HG02973 (cell line): ENCODE results near the gene ABO.
"Not testable (repeated sequence)": the region's sequence is repeated elsewhere in the genome, so short reads cannot be mapped to it uniquely, and the experiment has no call there.

Source experiments
- ATAC-seq: cut with Tn5 transposase; IDR thresholded peaks from one replicate; pipeline ENCODE4 v1.9.1; 2021; ENCODE audit warnings: moderate library complexity; ENCODE audit not compliant: unreplicated experiment

Gene ABO

DNA sequence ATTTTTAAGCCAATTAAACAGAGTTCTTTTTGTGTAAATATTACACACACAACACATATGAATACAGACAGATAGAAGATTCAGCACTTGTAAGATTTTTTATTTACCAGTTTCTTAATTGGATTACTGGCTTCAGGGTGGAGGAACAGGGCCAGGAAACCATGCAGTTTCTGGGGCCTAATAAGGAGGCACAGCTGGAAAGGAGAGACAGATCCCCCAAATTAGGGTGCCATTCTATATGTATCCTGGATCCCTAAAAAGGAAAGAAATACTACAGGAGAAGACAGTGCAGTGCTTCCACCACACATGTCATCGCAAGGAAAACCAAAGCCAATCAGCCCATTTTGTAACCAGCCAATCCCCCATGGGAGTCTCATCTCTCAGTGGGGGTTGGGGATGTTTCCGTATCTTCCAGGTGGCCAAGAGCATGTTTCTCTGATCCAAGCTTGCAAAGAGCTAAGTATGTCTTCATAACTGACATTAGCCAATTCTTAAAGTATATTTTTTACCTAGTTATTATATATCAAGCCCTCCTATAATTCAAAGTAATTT lies 15.8 kb upstream of the ABO start:
- ATAC-seq: no peak

DNA sequence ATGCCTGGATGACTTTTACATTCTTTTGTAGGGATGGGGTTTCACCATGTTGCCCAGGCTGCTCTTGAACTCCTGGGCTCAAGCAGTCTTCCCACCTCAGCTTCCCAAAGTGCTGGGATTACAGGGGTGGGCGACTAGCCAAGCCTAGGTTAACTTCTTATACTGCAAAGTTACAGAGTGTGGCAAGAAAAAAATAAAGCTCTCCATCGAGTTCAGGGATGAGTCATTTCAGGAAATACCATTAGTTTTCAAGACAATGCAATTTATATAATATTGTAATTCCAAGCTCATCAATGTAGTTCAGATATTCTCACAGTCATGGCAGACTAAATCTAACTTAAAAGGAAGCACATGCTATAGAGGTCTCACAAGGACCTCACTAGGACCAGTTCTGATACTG lies 11.5 kb upstream of the ABO start:
- no peak for ATAC-seq

DNA sequence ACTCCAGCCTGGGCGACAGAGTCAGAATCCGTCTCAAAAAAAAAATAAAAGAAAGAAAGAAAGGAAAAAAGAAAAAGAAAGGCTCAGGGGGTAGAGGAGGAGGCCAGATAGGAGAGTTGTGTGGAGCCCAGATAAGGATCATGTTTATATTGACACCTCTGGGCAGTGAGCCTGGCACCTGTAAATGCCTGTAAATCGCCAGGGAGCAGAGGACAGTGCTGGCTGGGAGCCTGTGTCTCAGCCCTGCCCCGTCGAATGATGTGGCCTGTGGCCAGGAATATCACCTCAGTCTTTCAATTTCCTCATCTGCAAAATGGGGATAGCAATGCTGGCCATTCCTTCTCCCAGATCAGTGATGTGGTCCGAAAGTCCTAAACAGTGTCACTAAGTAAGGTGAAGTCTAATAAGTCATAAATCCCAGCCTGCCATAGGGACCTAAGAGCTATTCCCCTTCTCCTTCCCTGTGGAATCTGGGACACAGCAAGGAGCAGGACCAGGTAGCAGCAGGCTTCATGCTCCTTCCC lies 10.3 kb upstream of the ABO start:
- ATAC-seq: no peak

DNA sequence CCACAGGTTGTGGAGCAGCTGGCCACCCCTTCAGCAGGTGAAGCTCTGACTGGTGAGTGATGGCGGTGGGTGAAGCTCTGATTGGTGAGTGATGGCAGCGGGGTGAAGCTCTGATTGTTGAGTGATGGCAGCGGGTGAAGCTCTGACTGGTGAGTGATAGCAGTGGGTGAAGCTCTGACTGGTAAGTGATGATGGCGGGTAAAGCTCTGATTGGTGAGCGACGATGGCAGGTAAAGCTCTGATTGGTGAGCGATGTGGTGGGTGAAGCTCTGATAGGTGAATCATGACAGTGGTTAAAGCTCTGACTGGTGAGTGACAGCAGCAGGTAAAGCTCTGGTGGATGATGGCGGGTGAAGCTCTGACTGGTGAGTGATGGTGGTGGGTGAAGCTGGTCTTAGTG lies 9.4 kb upstream of the ABO start:
- ATAC-seq: no peak

DNA sequence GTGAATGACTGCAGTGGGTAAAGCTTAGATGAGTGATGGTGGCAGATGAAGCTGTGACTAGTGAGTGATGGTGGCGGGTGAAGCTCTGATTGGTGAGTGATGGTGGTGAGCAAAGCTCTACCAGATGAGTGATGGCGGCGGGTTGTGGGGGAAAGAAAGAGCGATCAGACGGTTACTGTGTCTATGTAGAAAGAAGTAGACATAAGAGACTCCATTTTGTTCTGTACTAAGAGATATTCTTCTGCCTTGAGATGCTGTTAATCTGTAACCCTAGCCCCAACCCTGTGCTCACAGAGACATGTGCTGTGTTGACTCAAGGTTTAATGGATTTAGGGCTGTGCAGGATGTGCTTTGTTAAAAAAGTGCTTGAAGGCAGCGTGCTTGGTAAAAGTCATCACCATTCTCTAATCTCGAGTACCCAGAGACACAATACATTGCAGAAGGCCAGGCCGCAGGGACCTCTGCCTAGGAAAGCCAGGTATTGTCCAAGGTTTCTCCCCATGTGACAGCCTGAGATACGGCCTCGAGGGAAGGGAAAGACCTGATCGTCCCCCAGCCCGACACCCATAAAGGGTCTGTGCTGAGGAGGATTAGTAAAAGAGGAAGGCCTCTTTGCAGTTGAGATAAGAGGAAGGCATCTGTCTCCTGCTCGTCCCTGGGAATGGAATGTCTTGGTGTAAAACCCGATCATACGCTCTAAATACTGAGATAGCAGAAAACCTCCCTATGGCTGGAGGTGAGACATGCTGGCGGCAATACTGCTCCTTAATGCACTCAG lies 8.4 kb upstream of the ABO start:
- ATAC-seq: not testable (repeated sequence)

DNA sequence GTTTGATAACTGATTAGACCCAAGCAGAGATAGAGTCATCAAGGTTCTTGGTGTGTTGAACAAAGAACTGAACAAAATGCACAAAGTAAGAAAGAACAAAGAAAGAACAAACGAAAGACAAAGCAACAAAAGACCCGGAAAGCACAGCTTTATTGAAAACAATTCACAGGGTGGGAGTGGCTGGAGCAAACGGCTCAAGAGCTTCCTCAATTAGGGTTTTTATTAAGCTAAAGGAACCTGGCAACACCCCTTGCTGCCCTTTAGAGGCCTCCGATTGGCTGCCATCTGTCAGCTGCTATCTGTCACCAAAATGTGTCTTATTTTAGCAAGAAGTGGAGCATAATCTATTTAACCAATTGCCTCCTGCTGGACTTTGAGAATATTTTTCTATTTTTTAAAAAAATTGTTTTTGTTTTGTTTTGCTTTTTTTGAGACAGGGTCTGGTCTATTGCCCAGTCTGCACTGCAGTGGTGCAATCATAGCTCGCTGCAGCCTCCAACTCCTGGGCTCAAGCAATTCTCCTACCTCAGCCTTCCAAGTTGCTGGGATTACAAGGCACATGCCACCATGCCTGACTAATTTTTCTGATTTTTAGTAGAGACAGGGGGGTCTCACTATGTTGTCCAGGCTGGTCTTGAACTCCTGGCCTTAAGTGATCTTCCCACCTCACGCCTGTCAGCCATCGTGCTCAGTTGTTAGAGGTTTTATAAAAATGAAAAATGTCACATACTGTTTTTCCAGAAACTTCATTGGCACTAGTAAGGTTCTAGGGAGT lies 7.7 kb upstream of the ABO start:
- no peak for ATAC-seq

DNA sequence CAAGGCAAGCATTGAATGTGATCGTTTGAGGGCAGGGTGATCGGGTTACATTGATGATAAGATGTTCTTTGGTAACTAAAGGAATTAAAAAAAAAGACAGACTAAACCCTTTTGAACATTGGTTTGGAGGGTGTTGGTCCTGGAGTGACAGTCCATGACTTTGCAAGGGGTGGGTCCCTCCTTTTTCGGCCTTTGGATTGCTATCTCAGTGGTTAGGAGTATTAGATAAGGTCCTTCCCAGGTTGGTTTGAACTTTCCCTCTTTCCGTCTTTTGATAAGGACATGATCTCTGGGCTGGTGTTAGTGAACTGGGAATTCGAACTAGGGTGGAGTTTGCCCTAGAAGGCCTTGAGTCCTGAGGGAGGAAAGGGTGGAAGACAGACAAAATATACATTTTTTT lies 5.4 kb upstream of the ABO start:
- ATAC-seq: no peak

DNA sequence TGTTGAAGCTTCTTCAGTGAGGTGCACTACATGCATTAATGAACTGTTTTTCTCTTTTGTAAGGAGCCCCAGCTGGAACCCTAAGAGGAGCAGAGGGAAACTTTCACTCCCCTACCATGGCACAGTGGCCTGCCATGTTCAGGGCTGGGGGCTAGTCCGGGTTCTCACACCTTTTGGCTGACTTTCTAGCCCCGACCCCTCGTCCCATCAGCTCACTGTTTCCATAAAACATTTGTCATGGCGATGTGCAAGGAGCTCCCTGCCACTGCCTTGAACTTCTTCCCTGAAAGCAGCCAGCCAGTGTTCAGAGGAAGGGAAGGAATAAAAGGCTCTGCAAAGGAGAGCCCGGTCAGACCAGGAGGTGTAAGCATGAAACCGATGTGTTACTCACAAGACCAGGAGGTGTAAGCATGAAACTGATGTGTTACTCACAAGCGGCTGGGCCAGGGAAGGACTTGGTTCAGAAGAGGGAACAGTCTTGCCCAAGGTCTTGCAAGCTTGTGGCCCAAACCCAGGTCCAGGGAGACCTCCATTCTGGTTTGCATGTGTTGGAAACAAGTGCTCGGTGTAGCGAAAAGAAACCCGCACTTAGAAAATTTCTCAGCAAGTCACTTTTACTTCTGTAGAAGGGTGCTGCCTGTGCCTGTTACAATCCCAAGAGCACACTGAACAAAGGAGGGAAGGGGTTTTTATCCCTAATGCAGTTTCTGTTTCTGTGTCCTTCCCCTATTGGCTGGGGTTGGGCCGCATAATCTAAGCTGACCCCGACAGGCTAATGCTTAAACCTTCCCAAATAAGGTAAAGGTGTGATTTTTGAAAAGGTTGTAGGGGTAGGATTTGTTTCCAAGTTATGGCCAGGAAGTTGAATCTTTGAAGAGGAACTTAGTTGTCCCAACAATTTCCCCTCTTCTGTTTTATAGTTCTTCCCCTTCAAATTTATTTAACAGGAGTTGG lies 3.4 kb upstream of the ABO start:
- ATAC-seq: no peak

DNA sequence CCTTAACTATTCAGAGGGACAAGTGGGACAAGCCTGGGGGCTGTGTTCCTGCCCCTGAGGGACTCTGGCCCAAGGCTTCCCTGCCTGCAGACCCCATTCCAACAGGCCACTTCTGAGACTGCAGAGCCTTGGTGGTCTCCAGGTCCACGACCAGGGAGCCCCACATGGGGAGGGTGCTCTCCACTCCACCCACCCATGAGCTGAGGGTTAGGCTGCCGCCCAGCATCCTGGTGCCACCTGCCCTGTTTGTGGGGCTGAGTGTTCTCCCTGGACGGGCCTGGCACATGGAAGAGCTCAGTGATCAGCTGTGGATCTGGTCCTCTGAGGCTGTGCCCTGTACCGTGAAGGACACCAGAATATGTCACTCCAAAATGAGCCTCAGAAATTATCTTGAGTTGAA lies 2.5 kb upstream of the ABO start:
- no peak for ATAC-seq

DNA sequence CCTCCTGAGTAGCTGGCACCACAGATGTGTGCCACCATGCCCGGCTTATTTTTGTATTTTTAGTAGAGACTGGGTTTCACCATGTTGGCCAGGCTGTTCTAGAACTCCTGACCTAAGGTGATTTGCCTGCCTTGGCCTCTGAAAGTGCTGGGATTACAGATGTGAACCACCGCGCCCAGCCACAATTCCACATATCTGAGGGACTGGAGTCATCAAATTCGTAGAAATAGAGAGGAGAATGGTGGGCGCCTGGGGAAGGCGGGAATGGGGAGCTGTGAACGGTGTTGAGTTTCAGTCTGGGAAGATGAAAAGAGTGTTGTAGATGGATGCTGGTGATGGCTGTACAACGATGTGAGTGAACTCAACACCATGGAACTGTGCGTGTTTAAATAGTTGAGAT lies 1.9 kb upstream of the ABO start:
- ATAC-seq: no peak

DNA sequence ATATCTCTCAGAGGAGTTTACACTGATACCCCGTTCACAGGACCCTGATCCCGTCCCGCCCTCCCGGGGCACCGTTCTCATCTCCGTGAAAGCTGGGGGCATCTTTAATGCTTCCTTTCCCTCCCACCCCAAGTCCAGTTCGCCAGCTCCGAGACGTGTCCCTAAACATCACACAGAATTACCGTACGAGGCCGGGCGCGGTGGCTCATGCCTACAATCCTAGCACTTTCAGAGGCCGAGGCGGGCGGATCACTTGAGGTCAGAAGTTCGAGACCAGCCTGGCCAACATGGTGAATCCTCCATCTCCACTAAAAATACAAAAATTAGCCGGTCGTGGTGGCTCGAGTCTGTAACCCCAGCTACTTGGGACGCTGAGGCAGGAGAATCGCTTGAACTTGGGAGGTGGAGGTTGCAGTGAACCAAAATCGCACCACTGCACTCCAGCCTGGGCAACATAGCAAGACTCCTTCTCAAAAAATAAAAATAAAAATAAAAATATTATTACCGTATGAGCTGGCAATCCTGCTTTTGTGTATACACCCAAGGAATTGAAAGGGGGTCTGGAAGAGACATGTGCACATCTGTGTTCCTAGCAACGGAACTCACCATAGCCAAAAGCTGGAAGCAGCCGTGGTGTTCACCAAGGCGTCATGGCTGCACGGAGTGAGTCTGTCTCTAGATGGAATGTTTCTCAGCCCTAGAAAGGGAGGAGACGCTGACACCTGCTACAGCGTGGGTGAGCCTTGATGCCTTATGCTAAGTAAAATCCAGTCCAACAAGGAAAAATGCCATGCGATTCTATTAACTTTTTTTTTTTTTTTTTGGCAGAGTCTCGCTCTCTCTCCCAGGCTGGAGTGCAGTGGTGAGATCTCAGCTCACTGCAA lies 1.2 kb upstream of the ABO start:
- no peak for ATAC-seq

DNA sequence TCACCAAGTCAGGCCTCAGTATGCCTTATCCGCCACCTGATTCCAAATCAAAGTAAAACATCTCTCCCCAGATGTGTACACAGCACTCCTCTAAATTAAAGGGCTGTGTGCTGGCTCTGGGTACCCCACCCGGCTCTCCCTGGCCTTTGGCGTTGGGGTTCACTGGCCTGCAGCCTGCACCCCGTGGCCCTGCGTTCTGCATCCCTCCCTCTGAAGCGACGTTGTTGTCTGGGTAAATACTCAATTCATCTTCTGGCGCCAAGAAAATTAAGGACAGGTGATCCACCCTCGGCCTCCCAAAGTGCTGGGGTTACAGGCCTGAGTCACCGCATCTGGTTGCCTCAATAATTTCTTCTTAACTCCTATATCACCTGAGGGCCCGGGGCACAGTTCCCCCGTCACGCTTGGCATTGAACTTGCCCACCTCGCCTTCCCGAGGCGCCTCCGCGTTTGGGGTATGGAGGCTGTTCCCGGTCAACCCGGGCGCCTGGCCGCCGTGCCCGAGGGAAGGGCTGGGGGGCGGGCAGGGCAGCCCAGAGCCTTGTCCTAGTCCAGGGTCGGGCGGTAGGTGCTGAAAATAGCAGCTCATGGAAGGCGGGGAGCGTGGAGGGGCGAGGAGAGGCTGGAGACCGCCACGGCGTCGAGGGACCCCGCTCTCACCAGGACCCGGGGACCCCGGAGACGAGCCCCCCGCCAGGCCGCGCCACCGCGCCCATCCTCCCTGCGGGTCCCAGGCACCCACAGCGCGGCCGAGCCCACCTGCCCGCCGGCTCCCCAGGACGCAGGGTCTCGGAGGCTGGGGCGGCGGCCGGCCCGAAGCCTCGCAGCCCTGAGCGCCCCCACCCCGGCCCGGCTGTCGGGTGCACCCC lies 531 bp downstream of the ABO start:
- no peak for ATAC-seq

DNA sequence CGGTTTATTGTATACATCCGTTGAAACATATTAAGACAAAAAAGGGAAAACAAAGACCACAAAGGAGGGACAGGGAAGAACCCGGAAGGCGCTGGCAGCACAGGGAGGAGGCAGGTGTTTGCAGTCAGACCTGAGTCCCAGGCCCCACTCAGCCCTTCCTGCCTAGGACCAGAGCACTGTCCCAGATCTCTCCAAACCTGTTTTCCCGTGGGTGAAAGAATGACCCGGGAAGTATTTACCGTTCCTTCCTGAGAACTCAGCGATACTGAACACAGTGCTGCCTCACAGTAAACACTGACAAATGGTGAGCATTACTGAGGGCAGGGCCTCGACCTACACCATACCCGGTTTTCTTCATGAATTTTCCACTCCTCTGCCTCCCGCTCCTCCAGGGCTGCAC lies 1.2 kb downstream of the ABO start:
- no peak for ATAC-seq

DNA sequence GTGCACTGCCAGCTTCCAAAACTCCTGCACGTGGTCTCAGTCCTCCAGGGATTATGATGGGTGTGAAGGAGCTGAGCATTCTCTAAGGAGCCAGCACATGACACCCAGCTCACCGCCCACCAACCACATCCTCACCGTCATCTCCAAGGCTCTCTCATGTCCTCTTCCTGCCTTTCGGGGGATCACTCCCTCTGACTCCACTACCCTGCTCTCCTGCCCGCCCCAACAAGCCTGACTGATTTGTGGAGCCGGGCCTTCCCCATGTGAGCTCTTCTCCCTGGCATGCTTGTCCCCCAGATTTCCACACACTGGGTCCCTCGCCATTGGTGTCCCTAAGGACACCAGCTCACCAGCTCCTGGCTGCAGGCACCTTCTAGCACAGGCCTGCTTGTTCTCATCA lies 1.9 kb downstream of the ABO start:
- ATAC-seq: no peak

DNA sequence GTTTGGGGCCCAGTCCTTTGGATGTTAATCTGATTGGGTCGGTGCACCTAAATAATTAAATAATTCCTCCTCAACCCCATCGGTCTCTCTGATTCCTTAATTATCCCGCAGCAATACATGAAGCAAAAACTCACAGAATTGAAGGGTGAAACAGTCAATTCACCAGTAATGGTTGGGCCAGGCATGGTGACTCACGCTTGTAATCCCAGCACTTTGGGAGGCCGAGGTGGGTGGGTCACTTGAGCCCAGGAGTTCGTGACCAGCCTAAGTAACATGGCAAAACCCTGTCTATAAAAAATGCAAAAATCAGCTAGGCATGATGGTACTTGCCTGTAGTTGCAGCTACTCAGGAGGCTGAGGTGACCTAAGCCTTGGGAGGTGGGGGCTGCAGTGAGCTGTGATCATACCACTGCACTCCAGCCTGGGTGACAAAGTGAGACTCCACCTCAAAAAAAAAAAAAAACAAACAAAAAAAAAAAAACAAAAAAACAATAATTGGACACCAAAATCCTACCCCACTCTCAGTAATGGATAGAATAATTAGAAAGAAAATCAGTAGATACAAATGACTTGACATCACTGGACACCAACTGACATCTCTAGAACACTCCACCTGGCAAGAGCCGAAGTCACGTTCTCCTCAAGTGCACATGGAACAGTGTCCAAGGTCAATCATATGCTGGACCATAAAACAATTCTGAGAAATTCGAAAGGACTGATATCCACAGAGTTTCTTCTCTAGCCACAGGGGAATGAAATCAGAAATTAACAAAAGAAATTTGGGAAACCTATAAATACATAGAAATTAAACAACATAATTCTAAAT lies 5.3 kb downstream of the ABO start:
- no peak for ATAC-seq

DNA sequence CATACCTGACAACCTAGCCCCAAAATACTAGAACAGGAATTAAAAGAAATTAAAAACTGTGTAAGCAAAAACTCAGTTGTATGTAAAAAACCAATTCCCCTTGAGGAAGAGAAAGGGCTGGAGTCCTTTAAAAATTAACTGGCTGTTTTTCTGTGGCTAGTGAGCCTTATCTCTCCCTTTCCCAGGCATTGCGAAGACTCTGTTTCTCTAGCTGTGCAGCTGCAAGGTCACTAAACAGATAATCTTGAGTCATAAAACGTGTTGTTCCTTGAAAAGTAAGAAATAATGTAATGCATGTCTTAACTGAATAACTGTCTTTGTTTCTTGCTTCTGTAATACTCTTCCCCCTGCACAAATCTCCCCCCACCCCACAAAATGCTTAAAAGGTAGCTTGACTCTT lies 5.9 kb downstream of the ABO start:
- ATAC-seq: not testable (repeated sequence)

DNA sequence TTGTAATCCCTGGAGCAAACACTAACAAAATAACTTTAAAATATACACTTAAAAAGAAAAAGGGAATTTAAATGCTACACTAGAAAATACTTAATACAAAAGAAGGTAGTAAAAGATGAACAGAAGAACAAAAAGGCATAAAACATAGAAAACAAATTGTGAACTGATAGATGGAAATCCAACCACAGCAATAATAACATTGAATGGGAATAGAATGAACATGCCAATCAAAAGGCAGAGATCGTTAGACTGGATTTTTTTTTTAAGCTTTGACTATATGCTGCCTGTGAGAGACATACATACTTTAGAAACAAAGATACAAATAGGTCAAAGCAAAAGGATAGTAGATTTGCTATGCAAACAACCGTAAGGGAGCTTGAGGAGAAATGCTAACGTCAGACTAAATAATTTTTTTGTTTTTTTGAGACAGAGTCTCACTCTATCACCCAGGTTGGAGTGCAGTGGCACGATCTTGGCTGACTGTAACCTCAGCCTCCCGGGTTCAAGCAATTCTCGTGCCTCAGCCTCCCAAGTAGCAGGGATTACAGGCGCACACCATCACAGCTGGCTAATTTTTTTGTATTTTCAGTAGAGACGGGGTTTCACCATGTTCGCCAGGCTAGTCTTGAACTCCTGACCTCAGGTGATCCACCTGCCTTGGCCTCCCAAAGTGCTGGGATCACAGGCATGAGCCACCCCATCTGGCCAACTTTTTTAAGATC lies 6.5 kb downstream of the ABO start:
- no peak for ATAC-seq
